Measurements from ENCODE around the gene TAS2R19. TPM values are rescaled to one million over a fixed set of nuclear protein-coding genes. Genes with fewer than 3 reads are reported as not detected.
"Not testable (repeated sequence)": the region's sequence is repeated elsewhere in the genome, so short reads cannot be mapped to it uniquely, and the experiment has no call there.

The TAS2R19 gene
- total and polyA plus RNA-seq, 9 donors = 0.45 to 8.2 (median 3.3) TPM

DNA sequence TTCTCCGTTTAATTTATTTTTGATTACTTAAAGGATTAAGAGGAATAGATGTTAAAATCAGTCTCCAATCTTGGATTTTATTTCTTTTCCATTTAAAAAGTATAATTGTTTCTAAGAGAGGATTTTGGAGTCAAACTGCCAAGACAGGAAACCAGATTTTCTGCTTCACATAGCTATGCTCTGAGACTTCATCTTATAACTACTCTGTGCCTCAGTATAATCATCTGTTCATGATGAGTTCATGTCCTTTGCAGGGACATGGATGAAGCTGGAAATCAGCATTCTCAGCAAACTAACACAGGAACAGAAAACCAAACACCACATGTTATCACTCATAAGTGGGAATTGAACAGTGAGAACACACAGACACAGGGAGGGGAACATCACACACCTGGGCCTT lies 17.7 kb upstream of the TAS2R19 start:
- TF ChIP-seq, protein P1, sequence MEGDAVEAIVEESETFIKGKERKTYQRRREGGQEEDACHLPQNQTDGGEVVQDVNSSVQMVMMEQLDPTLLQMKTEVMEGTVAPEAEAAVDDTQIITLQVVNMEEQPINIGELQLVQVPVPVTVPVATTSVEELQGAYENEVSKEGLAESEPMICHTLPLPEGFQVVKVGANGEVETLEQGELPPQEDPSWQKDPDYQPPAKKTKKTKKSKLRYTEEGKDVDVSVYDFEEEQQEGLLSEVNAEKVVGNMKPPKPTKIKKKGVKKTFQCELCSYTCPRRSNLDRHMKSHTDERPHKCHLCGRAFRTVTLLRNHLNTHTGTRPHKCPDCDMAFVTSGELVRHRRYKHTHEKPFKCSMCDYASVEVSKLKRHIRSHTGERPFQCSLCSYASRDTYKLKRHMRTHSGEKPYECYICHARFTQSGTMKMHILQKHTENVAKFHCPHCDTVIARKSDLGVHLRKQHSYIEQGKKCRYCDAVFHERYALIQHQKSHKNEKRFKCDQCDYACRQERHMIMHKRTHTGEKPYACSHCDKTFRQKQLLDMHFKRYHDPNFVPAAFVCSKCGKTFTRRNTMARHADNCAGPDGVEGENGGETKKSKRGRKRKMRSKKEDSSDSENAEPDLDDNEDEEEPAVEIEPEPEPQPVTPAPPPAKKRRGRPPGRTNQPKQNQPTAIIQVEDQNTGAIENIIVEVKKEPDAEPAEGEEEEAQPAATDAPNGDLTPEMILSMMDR (IDR thresholded peaks at IDR 0.05) = no peak
- TF ChIP-seq POLR2A (IDR thresholded peaks at IDR 0.05) (no peak), EP300 (IDR thresholded peaks at IDR 0.05) (no peak)
- WGBS, 3 donors = 84 to 98% (median 84%) methylated on average over 1 of the region's 1 CpG
- intact Hi-C loops (cut with DNase I) = no loop called here

DNA sequence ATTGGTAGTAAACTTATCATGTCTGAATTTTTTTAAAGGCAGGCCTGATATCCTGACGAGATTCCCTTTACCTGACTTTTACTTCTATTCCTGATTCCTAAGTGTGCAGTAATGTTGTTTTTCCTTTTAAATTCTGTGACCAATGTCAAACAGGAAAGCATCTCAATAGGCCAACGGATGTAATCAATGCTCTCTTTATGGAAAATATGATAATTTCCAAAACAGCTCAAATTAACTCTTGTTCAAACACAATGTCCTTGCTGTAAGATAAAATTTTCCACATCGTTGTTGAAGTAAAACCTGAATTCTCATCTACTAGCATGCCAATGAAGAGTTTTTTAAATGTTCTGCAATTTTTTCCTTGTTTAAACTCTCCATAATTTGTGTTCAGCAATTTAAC lies 16.8 kb upstream of the TAS2R19 start:
- 55 to 73% (median 59%) methylated on average over 3 of the region's 3 CpGs for WGBS, 3 donors
- intact Hi-C loops (cut with DNase I) = no loop called here
- no peak overlapping the region for H3K4me3 ChIP-seq
- no peak for TF ChIP-seq POLR2A (IDR thresholded peaks at IDR 0.05)
- TF ChIP-seq, protein P1 (IDR thresholded peaks at IDR 0.05) = no peak
- no peak for TF ChIP-seq EP300 (IDR thresholded peaks at IDR 0.05)
- DNase-seq = no peak
- no peaks in the 10 kb centered on the region for H3K4me1 ChIP-seq (ENCODE audit: insufficient read depth)
- no peak overlapping the region for H3K27ac ChIP-seq
- H3K27me3 ChIP-seq = no peaks in the 10 kb centered on the region
- H3K9me3 ChIP-seq = no peaks in the 10 kb centered on the region
- no peaks in the 10 kb centered on the region for H3K36me3 ChIP-seq

More for the DNA sequence above, 17.7 kb upstream of the TAS2R19 start:
- Histone ChIP-seq H3K9me3 (no peaks in the 10 kb centered on the region), H3K36me3 (no peaks in the 10 kb centered on the region), H3K27ac (no peak overlapping the region), H3K4me3 (no peak overlapping the region), H3K4me1 (ENCODE audit: insufficient read depth) (no peaks in the 10 kb centered on the region), H3K27me3 (no peaks in the 10 kb centered on the region)
- DNase-seq = no peak

DNA sequence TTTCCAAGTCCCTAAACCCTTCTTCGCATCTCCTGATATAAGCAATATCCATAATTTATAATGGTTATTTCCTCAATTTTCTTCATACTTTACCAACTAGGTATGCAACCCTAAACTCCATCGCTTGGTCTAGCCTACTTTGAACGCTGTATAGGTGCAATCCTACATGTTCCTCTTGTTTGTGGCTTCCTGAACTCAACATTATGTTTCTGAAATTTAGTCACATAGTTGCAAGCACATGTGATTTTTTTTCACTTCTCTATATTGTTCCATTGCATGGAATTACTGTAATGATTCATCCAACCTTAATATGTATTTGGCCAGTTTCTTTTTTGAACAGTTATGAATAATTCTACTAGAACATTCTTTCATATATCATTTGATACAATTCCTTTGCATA lies 11.5 kb upstream of the TAS2R19 start:
- DNase-seq; H3K4me3 ChIP-seq; H3K4me1 ChIP-seq (ENCODE audit: insufficient read depth); H3K27me3 ChIP-seq; intact Hi-C loops (cut with DNase I); H3K36me3 ChIP-seq; H3K9me3 ChIP-seq; H3K27ac ChIP-seq: not testable (repeated sequence)
- 100% methylated on average over 1 of the region's 3 CpGs for WGBS, 3 donors

DNA sequence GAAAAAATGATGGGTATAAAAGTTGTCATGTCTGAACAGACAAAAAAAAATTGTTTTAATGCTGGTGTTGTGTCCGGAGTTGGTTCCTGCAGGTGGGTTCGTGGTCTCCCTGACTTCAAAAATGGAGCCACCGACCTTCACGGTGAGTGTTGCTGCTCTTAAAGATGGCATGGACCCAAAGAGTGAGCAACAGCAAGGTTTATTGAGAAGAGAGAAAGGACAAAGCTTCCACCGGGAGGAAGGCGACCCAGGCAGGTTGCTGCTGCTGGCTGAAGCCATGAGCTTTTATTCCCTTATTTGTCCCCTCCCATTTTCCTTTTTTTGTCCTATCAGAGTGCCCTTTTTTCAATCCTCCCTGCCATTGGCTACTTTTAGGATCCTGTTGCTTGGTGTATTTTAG lies 8.9 kb upstream of the TAS2R19 start, which contains the start of gene TAS2R31:
Gene TAS2R31 (minus strand): TSS at position 101 of the 400 bp plus-strand sequence. CDS start 72 bp downstream, at position 29.
- H3K27ac ChIP-seq = no peak within 1 kb of the TSS
- 95 to 98% (median 97%) methylated on average over 6 of the region's 6 CpGs for WGBS, 3 donors
- H3K36me3 ChIP-seq = no peaks in the 10 kb centered on the region
- H3K9me3 ChIP-seq = no peaks in the 10 kb centered on the region
- no peak for DNase-seq
- peaks cover 2% of the 10 kb centered on the region for H3K27me3 ChIP-seq
- H3K4me1 ChIP-seq (ENCODE audit: insufficient read depth) = no peaks in the 10 kb centered on the region
- intact Hi-C loops (cut with DNase I) = no loop called here
- no peak within 1 kb of the TSS for H3K4me3 ChIP-seq
- TF ChIP-seq, protein P1 (IDR thresholded peaks at IDR 0.05) = no peak
- no peak for TF ChIP-seq EP300 (IDR thresholded peaks at IDR 0.05)
- TF ChIP-seq POLR2A (IDR thresholded peaks at IDR 0.05) = no peak

DNA sequence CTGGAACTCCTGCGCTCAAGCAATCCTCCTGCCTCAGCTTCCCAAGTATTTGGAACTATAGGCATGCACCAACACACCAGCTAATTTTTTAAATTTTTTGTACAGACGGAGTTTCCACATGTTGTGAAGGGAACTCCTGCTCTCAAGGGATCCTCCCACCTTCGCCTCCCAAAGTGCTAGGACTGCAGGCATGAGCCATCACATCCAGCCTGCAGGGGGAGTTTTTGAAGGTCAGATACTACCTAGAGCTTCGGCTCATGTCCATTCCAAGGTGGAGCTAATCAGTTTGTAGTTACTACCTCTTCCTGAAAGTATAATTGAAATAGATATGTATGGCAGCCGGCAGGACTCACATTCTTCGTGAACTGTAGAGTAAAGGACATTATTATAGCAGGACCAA lies 3.7 kb upstream of the TAS2R19 start:
- Histone ChIP-seq H3K27me3 (peaks cover 2% of the 10 kb centered on the region), H3K9me3 (no peaks in the 10 kb centered on the region), H3K4me3 (no peak overlapping the region), H3K27ac (no peak overlapping the region), H3K4me1 (ENCODE audit: insufficient read depth) (no peaks in the 10 kb centered on the region), H3K36me3 (no peaks in the 10 kb centered on the region)
- DNase-seq = no peak
- intact Hi-C loops (cut with DNase I) = no loop called here
- TF ChIP-seq EP300 (IDR thresholded peaks at IDR 0.05) (no peak), POLR2A (IDR thresholded peaks at IDR 0.05) (no peak)
- TF ChIP-seq, protein P1 (IDR thresholded peaks at IDR 0.05) = no peak
- 94% methylated on average over 6 of the region's 6 CpGs for WGBS, 3 donors
